HepG2 (cell line): Measurements from ENCODE around the gene ZCCHC17. TPM values are rescaled to one million over a fixed set of nuclear protein-coding genes. Genes with fewer than 3 reads are reported as not detected.

Experiments used
- ARHGAP35 ChIP-seq: sonication (generic); formaldehyde crosslinking; IDR thresholded peaks from 2 replicates; pipeline ENCODE4 v1.9.0; 2022; ENCODE audit warnings: mild to moderate bottlenecking, inconsistent platforms, moderate library complexity, missing genetic modification reagents, borderline replicate concordance
- EHMT2 ChIP-seq: fragments of 200-600 bp; sonication (generic); IDR thresholded peaks from 2 replicates; pipeline ENCODE4 v1.7.0; 2017; ENCODE audit warnings: antibody characterized with exemption, low read depth, low read length, borderline replicate concordance
- GABPA ChIP-seq, 2 experiments: IDR thresholded peaks; 2 replicates each; pipeline ENCODE4 v1.6.1; 2011 to 2016; ENCODE audit warnings: low read depth in 2 of 2, low read length in 1 of 2, missing biosample characterization in 1 of 2, missing genetic modification characterization in 1 of 2
- GABPB1 ChIP-seq: IDR thresholded peaks from 2 replicates; pipeline ENCODE4 v1.6.1; 2016; ENCODE audit warnings: mild to moderate bottlenecking, missing genetic modification reagents, moderate library complexity, missing compliant biosample characterization
- GATAD2A ChIP-seq: IDR thresholded peaks from 2 replicates; pipeline ENCODE4 v1.6.1; 2016
- IKZF4 ChIP-seq: sonication (generic); formaldehyde crosslinking; IDR thresholded peaks from 2 replicates; pipeline ENCODE4 v1.5.1; 2020; ENCODE audit warnings: borderline replicate concordance, mild to moderate bottlenecking, low read depth, missing genetic modification reagents; ENCODE audit errors: not compliant biosample characterization
- ISL2 ChIP-seq: sonication (generic); formaldehyde crosslinking; IDR thresholded peaks from 2 replicates; pipeline ENCODE4 v1.5.0; 2020; ENCODE audit warnings: missing genetic modification reagents
- MAFK ChIP-seq, 2 experiments: IDR thresholded peaks in 1 of 2; conservative IDR thresholded peaks in 1 of 2; 2 replicates each; pipeline ENCODE4 v1.6.1; 2011; ENCODE audit warnings: improper control_type of control experiment in 2 of 2, low read length in 2 of 2
- MIER2 ChIP-seq: IDR thresholded peaks from 2 replicates; pipeline ENCODE4 v1.6.1; 2016; ENCODE audit warnings: missing biosample characterization, missing genetic modification reagents
- MYC ChIP-seq: sonication (generic); formaldehyde crosslinking; IDR thresholded peaks from 2 replicates; pipeline ENCODE4 v1.9.0; 2021; ENCODE audit warnings: missing genetic modification reagents, borderline replicate concordance
- NFATC3 ChIP-seq: sonication (generic); formaldehyde crosslinking; IDR thresholded peaks from 2 replicates; pipeline ENCODE4 v1.5.1; 2020; ENCODE audit warnings: mild to moderate bottlenecking, missing genetic modification reagents
- NFIB ChIP-seq: sonication (generic); formaldehyde crosslinking; IDR thresholded peaks from 2 replicates; pipeline ENCODE4 v1.9.0; 2021; ENCODE audit warnings: missing genetic modification reagents, mild to moderate bottlenecking, borderline replicate concordance
- POLR2AphosphoS5 ChIP-seq: IDR thresholded peaks from 2 replicates; pipeline ENCODE4 v1.6.1; 2012; ENCODE audit warnings: low read depth, low read length
- SIX4 ChIP-seq: sonication (generic); formaldehyde crosslinking; IDR thresholded peaks from 2 replicates; pipeline ENCODE4 v1.4.0; 2020; ENCODE audit warnings: missing genetic modification reagents
- TRIM24 ChIP-seq: sonication (generic); formaldehyde crosslinking; IDR thresholded peaks from 2 replicates; pipeline ENCODE4 v1.8.0; 2022; ENCODE audit warnings: mild to moderate bottlenecking, missing genetic modification reagents
- ZBTB10 ChIP-seq: sonication (generic); formaldehyde crosslinking; IDR thresholded peaks from 2 replicates; pipeline ENCODE4 v1.4.0; 2020; ENCODE audit warnings: missing genetic modification reagents, borderline replicate concordance
- ZBTB7B ChIP-seq: sonication (generic); formaldehyde crosslinking; IDR thresholded peaks from 2 replicates; pipeline ENCODE4 v1.4.0; 2020; ENCODE audit warnings: missing genetic modification reagents
- ZKSCAN8 ChIP-seq: IDR thresholded peaks from 2 replicates; pipeline ENCODE4 v1.6.1; 2016; ENCODE audit warnings: borderline replicate concordance, missing genetic modification reagents, missing compliant biosample characterization
- ZNF160 ChIP-seq: sonication (generic); formaldehyde crosslinking; IDR thresholded peaks from 2 replicates; pipeline ENCODE4 v1.8.0; 2022; ENCODE audit warnings: mild to moderate bottlenecking, inconsistent platforms, missing genetic modification reagents
- ZNF329 ChIP-seq: sonication (generic); formaldehyde crosslinking; IDR thresholded peaks from 2 replicates; pipeline ENCODE4 v1.9.0; 2021; ENCODE audit warnings: low read depth, mild to moderate bottlenecking, missing genetic modification reagents
- ZNF44 ChIP-seq: sonication (generic); formaldehyde crosslinking; IDR thresholded peaks from 2 replicates; pipeline ENCODE4 v1.5.1; 2020; ENCODE audit warnings: mild to moderate bottlenecking, missing genetic modification reagents
- ZNF558 ChIP-seq: sonication (generic); formaldehyde crosslinking; IDR thresholded peaks from 2 replicates; pipeline ENCODE4 v1.9.0; 2022; ENCODE audit warnings: mild to moderate bottlenecking, missing genetic modification reagents, borderline replicate concordance
- ZNF709 ChIP-seq: sonication (generic); formaldehyde crosslinking; IDR thresholded peaks from 2 replicates; pipeline ENCODE4 v1.5.0; 2020; ENCODE audit warnings: mild to moderate bottlenecking, missing genetic modification reagents
- ZNF772 ChIP-seq: sonication (generic); formaldehyde crosslinking; IDR thresholded peaks from 2 replicates; pipeline ENCODE4 v1.5.0; 2020; ENCODE audit warnings: mild to moderate bottlenecking, missing genetic modification reagents
- polyA plus RNA-seq, 8 experiments: library from polyadenylated mRNA; depleted of rRNA in 3 of 8; stranded (reverse) in 7 of 8; unstranded in 1 of 8; fragments of >200 nt; fragmentation: Illumina TruSeq in 4 of 8; extraction: Trizol in 4 of 8; gene quantifications; 2 replicates each; pipeline versions ENCODE4 v1.2.1 to v1.2.3, GENCODE V29; 2011 to 2016; ENCODE audit warnings: low read depth in 4 of 8, missing spikeins in 1 of 8, mixed read lengths in 1 of 8; ENCODE audit not compliant: insufficient read depth in 1 of 8
- total RNA-seq, 5 experiments: library from RNA; depleted of rRNA; stranded (reverse); fragments of >200 nt; fragmentation: Illumina TruSeq; extraction: Trizol; gene quantifications; 2 replicates each; pipeline ENCODE4 v1.2.3, GENCODE V29; 2016; ENCODE audit warnings: low read depth in 1 of 5
- TF ChIP-seq, protein P1 (sequence below): sonication (generic); formaldehyde crosslinking; IDR thresholded peaks from 2 replicates; pipeline ENCODE4 v1.4.0; 2020; ENCODE audit warnings: mild to moderate bottlenecking, missing genetic modification reagents
- TF ChIP-seq, protein P2 (sequence below): IDR thresholded peaks from 2 replicates; pipeline ENCODE4 v1.6.1; 2012; ENCODE audit warnings: inconsistent platforms
- TF ChIP-seq, protein P3 (sequence below): sonication (generic); formaldehyde crosslinking; IDR thresholded peaks from 2 replicates; pipeline ENCODE4 v1.8.1; 2023; ENCODE audit warnings: missing genetic modification reagents, mild to moderate bottlenecking, borderline replicate concordance
- TF ChIP-seq, protein P4 (sequence below): sonication (generic); formaldehyde crosslinking; IDR thresholded peaks from 2 replicates; pipeline ENCODE4 v1.4.0; 2020; ENCODE audit warnings: missing genetic modification reagents, mild to moderate bottlenecking, borderline replicate concordance

Gene ZCCHC17
- total and polyA plus RNA-seq, 2 of the 13 experiments (the other 11 are each of a cell fraction or from before 2014, with no cell fraction given), result 20.5 to 53.0 TPM

GRCh38 chr1:31413405-31414001, 116.7 kb downstream of the ZCCHC17 start (continued):
- TF ChIP-seq, protein P1, sequence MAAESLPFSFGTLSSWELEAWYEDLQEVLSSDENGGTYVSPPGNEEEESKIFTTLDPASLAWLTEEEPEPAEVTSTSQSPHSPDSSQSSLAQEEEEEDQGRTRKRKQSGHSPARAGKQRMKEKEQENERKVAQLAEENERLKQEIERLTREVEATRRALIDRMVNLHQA (CRISPR knock-in tag), result no peak
- TF ChIP-seq MYC (CRISPR knock-in tag) (0 out of 2 replicates have a peak, but pooled peaks have one; percentile 21), MAFK (conservative IDR thresholded peaks at IDR 0.05 in 1 of 2, IDR thresholded peaks at IDR 0.05 in 1 of 2; ENCODE audit: low read length in 2 of 2) (no peak), TRIM24 (CRISPR knock-in tag) (no peak), NFIB (CRISPR knock-in tag) (no peak), NFATC3 (CRISPR knock-in tag) (no peak), IKZF4 (CRISPR knock-in tag) (no peak), ZKSCAN8 (CRISPR knock-in tag) (no peak), ZNF44 (CRISPR knock-in tag) (no peak), SIX4 (CRISPR knock-in tag) (no peak), ZNF772 (CRISPR knock-in tag) (no peak), ZBTB7B (CRISPR knock-in tag) (no peak), ARHGAP35 (CRISPR knock-in tag) (no peak), ZBTB10 (CRISPR knock-in tag) (no peak), GABPB1 (CRISPR knock-in tag) (peak; percentile 27; the same call in 1 of the 2 replicates), GATAD2A (0 out of 2 replicates have a peak, but pooled peaks have one; percentile 9), ISL2 (CRISPR knock-in tag) (no peak), ZNF160 (CRISPR knock-in tag) (no peak), ZNF329 (no peak), ZNF709 (peak; percentile 73; the same call in 1 of the 2 replicates), MIER2 (no peak), GABPA (IDR thresholded peaks at IDR 0.05; ENCODE audit: low read depth, low read length) (no peak), GABPA (CRISPR knock-in tag; IDR thresholded peaks at IDR 0.05; ENCODE audit: low read depth) (no peak), ZNF558 (CRISPR knock-in tag) (no peak), EHMT2 (no peak), POLR2AphosphoS5 (no peak)
- TF ChIP-seq, protein P2, sequence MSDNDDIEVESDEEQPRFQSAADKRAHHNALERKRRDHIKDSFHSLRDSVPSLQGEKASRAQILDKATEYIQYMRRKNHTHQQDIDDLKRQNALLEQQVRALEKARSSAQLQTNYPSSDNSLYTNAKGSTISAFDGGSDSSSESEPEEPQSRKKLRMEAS, result no peak; the same call in 1 of the 2 replicates
- TF ChIP-seq, protein P3, sequence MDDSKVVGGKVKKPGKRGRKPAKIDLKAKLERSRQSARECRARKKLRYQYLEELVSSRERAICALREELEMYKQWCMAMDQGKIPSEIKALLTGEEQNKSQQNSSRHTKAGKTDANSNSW (CRISPR knock-in tag), result no peak
- TF ChIP-seq, protein P4, sequence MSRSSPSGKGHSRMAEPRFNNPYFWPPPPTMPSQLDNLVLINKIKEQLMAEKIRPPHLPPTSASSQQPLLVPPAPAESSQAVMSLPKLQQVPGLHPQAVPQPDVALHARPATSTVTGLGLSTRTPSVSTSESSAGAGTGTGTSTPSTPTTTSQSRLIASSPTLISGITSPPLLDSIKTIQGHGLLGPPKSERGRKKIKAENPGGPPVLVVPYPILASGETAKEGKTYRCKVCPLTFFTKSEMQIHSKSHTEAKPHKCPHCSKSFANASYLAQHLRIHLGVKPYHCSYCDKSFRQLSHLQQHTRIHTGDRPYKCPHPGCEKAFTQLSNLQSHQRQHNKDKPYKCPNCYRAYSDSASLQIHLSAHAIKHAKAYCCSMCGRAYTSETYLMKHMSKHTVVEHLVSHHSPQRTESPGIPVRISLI, result no peak
